H1 (cell line): ENCODE results near the gene DNAJC2. TPM values are rescaled to one million over a fixed set of nuclear protein-coding genes. Genes with fewer than 3 reads are reported as not detected.

Experiments
- CTCF ChIA-PET: fragments of 300-600 bp; sonication (Branson Sonifier 250); formaldehyde crosslinking; loops from one replicate; lab custom pipeline; 2021; ENCODE audit not compliant: partially characterized antibody; lab: Charles Lee
- POLR2A ChIA-PET: fragments of 300-600 bp; sonication (Branson Sonifier 250); formaldehyde crosslinking; loops from one replicate; lab custom pipeline; 2021; ENCODE audit warnings: inconsistent platforms; ENCODE audit not compliant: partially characterized antibody; lab: Charles Lee
- DNase-seq, 2 experiments: peaks; one replicate each; pipeline versions ENCODE4 v3.0.0 to v3.0.0-alpha.2; 2010 to 2022; ENCODE audit warnings: low spot score in 2 of 2, low read depth in 1 of 2, mixed read lengths in 1 of 2
- FAIRE-seq: peaks from 2 replicates; lab custom pipeline; 2011; peaks lifted over from hg19 to GRCh38; lab: Jason Lieb, UNC
- H2AFZ ChIP-seq: 2 replicates; pipeline ENCODE4 v1.8.1; 2012; ENCODE audit warnings: low read length, inconsistent platforms
- H2AK5ac ChIP-seq: 2 replicates; pipeline ENCODE4 v1.6.1; 2013; ENCODE audit warnings: low read depth, low read length
- H2BK120ac ChIP-seq: replicated peaks from 2 replicates; pipeline ENCODE3; 2013; ENCODE audit warnings: low read depth, low read length, inconsistent platforms
- H2BK12ac ChIP-seq: 2 replicates; pipeline ENCODE4 v1.6.1; 2013; ENCODE audit warnings: low read depth, low read length
- H2BK15ac ChIP-seq: 2 replicates; pipeline ENCODE4 v1.6.1; 2013; ENCODE audit warnings: low read length
- H2BK20ac ChIP-seq: 2 replicates; pipeline ENCODE4 v1.6.1; 2013; ENCODE audit warnings: low read length
- H2BK5ac ChIP-seq: 2 replicates; pipeline ENCODE4 v1.6.1; 2013; ENCODE audit warnings: low read depth, low read length
- H3K14ac ChIP-seq: 2 replicates; pipeline ENCODE4 v1.6.1; 2013; ENCODE audit warnings: inconsistent platforms; ENCODE audit not compliant: insufficient read length
- H3K18ac ChIP-seq: 2 replicates; pipeline ENCODE4 v1.6.1; 2013; ENCODE audit warnings: low read length; ENCODE audit errors: extremely low read depth
- H3K23ac ChIP-seq: 2 replicates; pipeline ENCODE4 v1.6.1; 2013; ENCODE audit warnings: inconsistent platforms; ENCODE audit not compliant: insufficient read length
- H3K23me2 ChIP-seq: 2 replicates; pipeline ENCODE4 v1.6.1; 2013; ENCODE audit warnings: low read depth, low read length
- H3K27ac ChIP-seq: 2 replicates; pipeline ENCODE4 v1.6.1; 2011; ENCODE audit warnings: low read depth, low read length, inconsistent platforms
- H3K27me3 ChIP-seq, 4 experiments: replicated peaks in 1 of 4; 1 replicate in 1 of 4; 2 replicates in 3 of 4; pipeline versions ENCODE4 v1.6.1 to v1.8.1; 2011 to 2013; ENCODE audit warnings: low read length in 3 of 4, mild to moderate bottlenecking in 3 of 4, inconsistent platforms in 2 of 4, mixed read lengths in 2 of 4, moderate library complexity in 1 of 4; ENCODE audit not compliant: control insufficient read depth in 3 of 4, insufficient read depth in 3 of 4; ENCODE audit errors: extremely low read depth in 1 of 4
- H3K36me3 ChIP-seq, 4 experiments: 2 replicates each; pipeline versions ENCODE4 v1.6.1 to v1.8.1; 2011 to 2013; ENCODE audit warnings: mild to moderate bottlenecking in 4 of 4, low read length in 3 of 4, moderate library complexity in 2 of 4, control low read depth in 1 of 4, inconsistent platforms in 1 of 4; ENCODE audit not compliant: insufficient read depth in 4 of 4, control insufficient read depth in 2 of 4
- H3K4ac ChIP-seq: replicated peaks from 2 replicates; pipeline ENCODE3; 2013; ENCODE audit warnings: low read length, low read depth, mixed read lengths, inconsistent platforms; ENCODE audit not compliant: insufficient read length
- H3K4me1 ChIP-seq, 4 experiments: replicated peaks in 1 of 4; 1 replicate in 1 of 4; 2 replicates in 3 of 4; pipeline versions ENCODE4 v1.6.1 to v1.8.1; 2011 to 2013; ENCODE audit warnings: low read length in 3 of 4, inconsistent platforms in 2 of 4, mixed read lengths in 1 of 4; ENCODE audit not compliant: insufficient read depth in 4 of 4, control insufficient read depth in 3 of 4
- H3K4me2 ChIP-seq, 2 experiments: 2 replicates each; pipeline versions ENCODE4 v1.6.1 to v1.8.1; 2011 to 2013; ENCODE audit warnings: low read depth in 2 of 2, low read length in 2 of 2, control low read depth in 1 of 2, inconsistent platforms in 1 of 2, mild to moderate bottlenecking in 1 of 2; ENCODE audit not compliant: insufficient read depth in 1 of 2
- H3K4me3 ChIP-seq, 4 experiments: fragments of 200-600, 300-600 bp in 1 of 4; sonication (generic), shearing (Covaris generic), sonication (Bioruptor Twin) in 1 of 4; 2 replicates each; pipeline versions ENCODE4 v1.5.1 to v1.8.1; 2011 to 2016; ENCODE audit warnings: low read length in 4 of 4, low read depth in 3 of 4, control low read depth in 2 of 4, inconsistent platforms in 2 of 4, mild to moderate bottlenecking in 2 of 4, mixed read lengths in 1 of 4, moderate library complexity in 1 of 4; ENCODE audit not compliant: insufficient read depth in 2 of 4; ENCODE audit errors: extremely low read depth in 1 of 4
- H3K56ac ChIP-seq: replicated peaks from 2 replicates; pipeline ENCODE3; 2013; ENCODE audit warnings: low read depth, mild to moderate bottlenecking, mixed read lengths, low read length, inconsistent platforms; ENCODE audit not compliant: insufficient read length
- H3K79me1 ChIP-seq: 2 replicates; pipeline ENCODE4 v1.6.1; 2013; ENCODE audit warnings: low read depth, low read length, control low read depth
- H3K79me2 ChIP-seq, 2 experiments: 2 replicates each; pipeline versions ENCODE4 v1.6.1 to v1.8.1; 2012 to 2013; ENCODE audit warnings: low read length in 2 of 2, mild to moderate bottlenecking in 2 of 2, inconsistent platforms in 1 of 2; ENCODE audit not compliant: insufficient read depth in 2 of 2, control insufficient read depth in 1 of 2
- H3K9ac ChIP-seq, 4 experiments: replicated peaks in 1 of 4; 1 replicate in 1 of 4; 2 replicates in 3 of 4; pipeline versions ENCODE4 v1.6.1 to v1.8.1; 2011 to 2013; ENCODE audit warnings: low read depth in 3 of 4, low read length in 3 of 4, control low read depth in 2 of 4, mild to moderate bottlenecking in 2 of 4, moderate library complexity in 2 of 4, inconsistent platforms in 1 of 4; ENCODE audit errors: extremely low read depth in 1 of 4
- H3K9me3 ChIP-seq, 2 experiments: 2 replicates each; pipeline versions ENCODE4 v1.6.1 to v1.8.1; 2012 to 2013; ENCODE audit warnings: mild to moderate bottlenecking in 2 of 2, moderate library complexity in 2 of 2, control low read depth in 1 of 2, inconsistent platforms in 1 of 2, low read depth in 1 of 2, low read length in 1 of 2, mixed read lengths in 1 of 2; ENCODE audit not compliant: insufficient read depth in 2 of 2
- H4K20me1 ChIP-seq, 2 experiments: replicated peaks in 1 of 2; 2 replicates each; pipeline versions ENCODE3 to v1.8.1; 2011 to 2013; ENCODE audit warnings: inconsistent platforms in 2 of 2, low read length in 2 of 2, mild to moderate bottlenecking in 1 of 2; ENCODE audit not compliant: insufficient read depth in 2 of 2, control insufficient read depth in 1 of 2
- H4K5ac ChIP-seq: 2 replicates; pipeline ENCODE4 v1.6.1; 2013; ENCODE audit warnings: low read length, low read depth, mixed read lengths, inconsistent platforms; ENCODE audit not compliant: insufficient read length
- H4K8ac ChIP-seq: 2 replicates; pipeline ENCODE4 v1.8.0; 2013; ENCODE audit warnings: mild to moderate bottlenecking, moderate library complexity, low read length, inconsistent platforms; ENCODE audit not compliant: insufficient read depth; ENCODE audit errors: extremely low read depth
- H4K91ac ChIP-seq: replicated peaks from 2 replicates; pipeline ENCODE3; 2013; ENCODE audit warnings: low read length, mixed read lengths, inconsistent platforms; ENCODE audit not compliant: insufficient read length
- KDM4A ChIP-seq: IDR thresholded peaks from one replicate; pipeline ENCODE4 v1.7.1; 2012; ENCODE audit warnings: low read depth, mild to moderate bottlenecking, moderate library complexity, low read length, inconsistent platforms; ENCODE audit not compliant: severe bottlenecking
- NRF1 ChIP-seq: IDR thresholded peaks from 2 replicates; pipeline ENCODE4 v1.6.1; 2011; ENCODE audit warnings: mild to moderate bottlenecking, low read depth, low read length, improper control_type of control experiment
- SIX5 ChIP-seq: IDR thresholded peaks from 2 replicates; pipeline ENCODE4 v1.6.1; 2011; ENCODE audit warnings: mild to moderate bottlenecking, low read depth, low read length
- SP2 ChIP-seq: IDR thresholded peaks from 2 replicates; pipeline ENCODE4 v1.6.1; 2012; ENCODE audit warnings: mild to moderate bottlenecking, low read length, inconsistent platforms
- WGBS, 2 experiments: shearing (Covaris generic) in 1 of 2; methylation state at CpG; one replicate each; pipeline versions ENCODE4 v1.1.6 to v1.1.7; 2013 to 2015; ENCODE audit warnings: low lambda C conversion rate in 2 of 2, mixed read lengths in 2 of 2, inconsistent platforms in 1 of 2, low coverage in 1 of 2, missing lambda C conversion rate in 1 of 2; ENCODE audit not compliant: insufficient replicate concordance in 2 of 2, insufficient coverage in 1 of 2, insufficient read length in 1 of 2; ENCODE audit errors: extremely low coverage in 1 of 2, missing lambda C conversion rate in 1 of 2; 5-methylcytosine and 5-hydroxymethylcytosine counted together
- polyA plus RNA-seq, 7 experiments: library from polyadenylated mRNA; depleted of rRNA in 3 of 7; stranded (reverse) in 5 of 7; unstranded in 2 of 7; fragments of >200 nt in 5 of 7; fragments of 200-250 nt in 2 of 7; gene quantifications; 1 replicate in 5 of 7; 2 replicates in 1 of 7; 4 replicates in 1 of 7; pipeline versions ENCODE4 v1.2.1 to v1.2.3, GENCODE V29; 2011 to 2013; ENCODE audit warnings: missing spikeins in 2 of 7, mixed read lengths in 2 of 7
- total RNA-seq: library from RNA; stranded (reverse); fragmentation: NEBNext Ultra II Directional; extraction: Animal tissue kit (Norgen Biotek cat#: 25700); gene quantifications from 2 replicates; pipeline ENCODE4 v1.2.1, GENCODE V29; 2021
- TF ChIP-seq, protein P1 (sequence below): IDR thresholded peaks from 2 replicates; pipeline ENCODE4 v1.6.1; 2011; ENCODE audit warnings: low read depth, mild to moderate bottlenecking, low read length; ENCODE audit not compliant: insufficient read depth

The DNAJC2 gene
- total and polyA plus RNA-seq, 2 of the 8 experiments (the other 6 are each of a cell fraction or from before 2014, with no cell fraction given), result 9.8 to 42.2 TPM

DNA sequence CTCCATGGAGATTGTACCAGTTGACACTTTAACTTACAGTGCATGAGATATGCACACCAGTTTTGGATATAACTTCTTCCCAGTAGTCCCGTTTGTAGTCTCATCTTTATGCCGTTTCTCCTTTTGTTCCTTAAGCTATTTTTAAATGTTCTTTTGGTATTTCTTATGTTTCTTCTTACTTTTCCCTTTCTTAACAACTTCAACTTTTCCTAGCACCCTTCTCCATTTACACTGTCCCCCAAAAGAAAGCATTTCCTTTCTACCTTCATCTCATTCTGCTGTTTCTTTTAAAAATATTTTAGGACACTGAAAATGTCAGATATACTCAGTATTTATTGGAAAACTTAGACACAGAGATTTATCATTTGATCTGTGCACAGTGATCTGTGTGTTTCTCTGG, 4.4 kb upstream of the DNAJC2 start:
- Histone ChIP-seq H3K4me3 (peak overlapping the region in 2 of 4 experiments; percentile 84 to 99; a peak in 2 of 8 replicates), H4K8ac (no peak overlapping the region), H3K9me3 (no peaks in the 10 kb centered on the region), H3K4me1 (0 out of 7 replicates have a peak, but pooled peaks cover 0 to 2% (median 0%) of the 10 kb centered on the region in 4 experiments), H3K9ac (no peak overlapping the region), H3K27ac (no peak overlapping the region), H3K79me2 (peaks cover 23 to 71% of the 10 kb centered on the region in 2 experiments), H2AFZ (no peak overlapping the region), H3K23ac (no peak overlapping the region), H2BK20ac (no peak overlapping the region), H3K79me1 (peaks cover 6% of the 10 kb centered on the region; the same call in 1 of the 2 replicates), H3K4me2 (peak overlapping the region; percentile 52 to 71; a peak in 3 of 4 replicates), H3K14ac (no peak overlapping the region), H2BK12ac (no peak overlapping the region), H3K18ac (no peak overlapping the region), H2BK5ac (no peak overlapping the region), H4K5ac (no peak overlapping the region), H4K91ac (no peak overlapping the region), H3K56ac (no peak overlapping the region), H2BK15ac (no peak overlapping the region), H3K27me3 (no peaks in the 10 kb centered on the region), H3K4ac (no peak overlapping the region), H2AK5ac (no peak overlapping the region), H3K36me3 (peaks cover 0 to 8% (median 3%) of the 10 kb centered on the region in 4 experiments; a peak in 4 of 8 replicates), H2BK120ac (no peak overlapping the region), H4K20me1 (peaks cover 3 to 5% of the 10 kb centered on the region in 2 experiments), H3K23me2 (peaks cover 3% of the 10 kb centered on the region; the same call in 1 of the 2 replicates)
- CTCF ChIA-PET, result no interaction called here
- FAIRE-seq (no peak), DNase-seq (no peak)
- POLR2A ChIA-PET, result no interaction called here
- 76% methylated on average over 2 of the region's 2 CpGs; no CpG with 5 or more reads in 1 of the 2 experiments for WGBS, 2 experiments
- no peak for TF ChIP-seq SP2
- no peak for TF ChIP-seq KDM4A
- TF ChIP-seq NRF1, result no peak
- no peak for TF ChIP-seq SIX5
- TF ChIP-seq, protein P1, sequence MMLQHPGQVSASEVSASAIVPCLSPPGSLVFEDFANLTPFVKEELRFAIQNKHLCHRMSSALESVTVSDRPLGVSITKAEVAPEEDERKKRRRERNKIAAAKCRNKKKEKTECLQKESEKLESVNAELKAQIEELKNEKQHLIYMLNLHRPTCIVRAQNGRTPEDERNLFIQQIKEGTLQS, result no peak
